Bronchial epithelial cell (primary cell): Measurements from ENCODE around the gene ZMYND8. TPM values are rescaled to one million over a fixed set of nuclear protein-coding genes. Genes with fewer than 3 reads are reported as not detected.
"Not testable (repeated sequence)": the region's sequence is repeated elsewhere in the genome, so short reads cannot be mapped to it uniquely, and the experiment has no call there.

Experiments
- DNase-seq: peaks from one replicate; pipeline ENCODE4 v3.0.0-alpha.2; 2010; ENCODE audit warnings: low read depth
- FAIRE-seq: peaks from 2 replicates; lab custom pipeline; 2011; peaks lifted over from hg19 to GRCh38; lab: Jason Lieb, UNC
- H3K27me3 ChIP-seq: 2 replicates; pipeline ENCODE4 v1.5.1; 2011; ENCODE audit warnings: low read length; ENCODE audit not compliant: control insufficient read depth, insufficient read depth
- H3K36me3 ChIP-seq: 2 replicates; pipeline ENCODE4 v1.5.1; 2011; ENCODE audit warnings: low read length; ENCODE audit not compliant: control insufficient read depth, insufficient read depth
- H3K4me3 ChIP-seq: 2 replicates; pipeline ENCODE4 v1.5.1; 2011; ENCODE audit warnings: mild to moderate bottlenecking, low read depth, low read length, control low read depth
- CTCF ChIP-seq: IDR thresholded peaks from 2 replicates; pipeline ENCODE4 v1.5.1; 2011; ENCODE audit warnings: mild to moderate bottlenecking, moderate library complexity, low read length, control low read depth, inconsistent platforms; ENCODE audit not compliant: insufficient read depth, severe bottlenecking
- total RNA-seq: library from RNA; depleted of rRNA; stranded (reverse); fragments of >200 nt; gene quantifications from 2 replicates; pipeline ENCODE4 v1.2.1, GENCODE V29; 2014

Gene ZMYND8
- total RNA-seq, 1 donor from 2014 or later = 13.4 TPM

GRCh38 chr20:47380481-47380880, 24.0 kb upstream of the ZMYND8 start:
- no peak for FAIRE-seq
- no peak overlapping the region for H3K4me3 ChIP-seq
- no peaks in the 10 kb centered on the region for H3K36me3 ChIP-seq
- DNase-seq = no peak
- no peaks in the 10 kb centered on the region for H3K27me3 ChIP-seq
- no peak for TF ChIP-seq CTCF

GRCh38 chr20:47379433-47380150, 23.1 kb upstream of the ZMYND8 start:
- TF ChIP-seq CTCF = no peak
- no peak for FAIRE-seq
- DNase-seq = no peak

GRCh38 chr20:47377122-47377722, 20.7 kb upstream of the ZMYND8 start:
- Histone ChIP-seq H3K4me3 (no peak overlapping the region), H3K27me3 (no peaks in the 10 kb centered on the region), H3K36me3 (no peaks in the 10 kb centered on the region)
- DNase-seq = peak; percentile 89
- FAIRE-seq = no peak
- peak; percentile 66 for TF ChIP-seq CTCF

More at GRCh38 chr20:47379433-47380150, 23.1 kb upstream of the ZMYND8 start:
- no peak overlapping the region for H3K4me3 ChIP-seq
- H3K27me3 ChIP-seq = no peaks in the 10 kb centered on the region
- no peaks in the 10 kb centered on the region for H3K36me3 ChIP-seq

GRCh38 chr20:47376096-47376643, 19.7 kb upstream of the ZMYND8 start:
- DNase-seq, H3K4me3 ChIP-seq, H3K36me3 ChIP-seq, FAIRE-seq, H3K27me3 ChIP-seq: not testable (repeated sequence)

- not testable (repeated sequence) for DNase-seq, H3K36me3 ChIP-seq, FAIRE-seq, H3K4me3 ChIP-seq, H3K27me3 ChIP-seq
Measured at GRCh38 chr20:47374121-47374520, 17.6 kb upstream of the ZMYND8 start.

GRCh38 chr20:47373206-47373733, 16.8 kb upstream of the ZMYND8 start:
- no peaks in the 10 kb centered on the region for H3K36me3 ChIP-seq
- H3K27me3 ChIP-seq = no peaks in the 10 kb centered on the region
- TF ChIP-seq CTCF = no peak
- DNase-seq = no peak
- FAIRE-seq = no peak
- H3K4me3 ChIP-seq = no peak overlapping the region
